GM21576 (cell line): Measurements from ENCODE around the gene HES3.

ENCODE experiments used
- ATAC-seq: cut with Tn5 transposase; IDR thresholded peaks from one replicate; pipeline ENCODE4 v1.9.1; 2021; ENCODE audit warnings: mild to moderate bottlenecking, moderate library complexity; ENCODE audit not compliant: unreplicated experiment

HES3 gene

DNA sequence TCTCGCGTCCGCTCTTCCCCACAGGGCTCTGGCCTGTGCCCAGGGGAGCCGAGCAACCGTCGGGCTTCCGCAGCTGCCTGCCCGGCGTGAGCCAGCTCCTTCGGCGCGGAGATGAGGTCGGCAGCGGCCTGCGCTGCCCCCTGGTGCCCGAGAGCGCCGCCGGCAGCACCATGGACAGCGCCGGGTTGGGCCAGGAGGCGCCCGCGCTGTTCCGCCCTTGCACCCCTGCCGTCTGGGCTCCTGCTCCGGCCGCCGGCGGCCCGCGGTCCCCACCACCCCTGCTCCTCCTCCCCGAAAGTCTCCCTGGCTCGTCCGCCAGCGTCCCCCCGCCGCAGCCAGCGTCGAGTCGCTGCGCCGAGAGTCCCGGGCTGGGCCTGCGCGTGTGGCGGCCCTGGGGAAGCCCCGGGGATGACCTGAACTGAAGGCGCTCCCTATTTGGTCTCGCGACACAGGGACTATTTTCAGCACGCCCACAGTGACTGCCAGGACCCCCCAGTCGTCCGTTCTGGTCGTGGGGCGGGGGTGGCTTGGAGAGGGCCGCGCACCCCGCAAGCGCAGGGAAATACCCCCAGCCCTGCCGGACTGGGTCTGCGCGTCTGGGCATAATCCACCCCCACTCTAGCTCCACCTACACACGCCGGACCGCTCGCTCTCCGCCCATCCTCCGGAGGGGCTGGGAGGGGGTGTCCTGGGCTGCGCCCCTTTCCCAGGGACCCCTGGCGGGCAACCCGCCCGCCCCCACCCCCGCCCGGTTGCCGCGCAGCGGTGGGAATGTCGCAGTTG is 1.3 kb downstream of the HES3 start:
- peak; percentile 48 for ATAC-seq

DNA sequence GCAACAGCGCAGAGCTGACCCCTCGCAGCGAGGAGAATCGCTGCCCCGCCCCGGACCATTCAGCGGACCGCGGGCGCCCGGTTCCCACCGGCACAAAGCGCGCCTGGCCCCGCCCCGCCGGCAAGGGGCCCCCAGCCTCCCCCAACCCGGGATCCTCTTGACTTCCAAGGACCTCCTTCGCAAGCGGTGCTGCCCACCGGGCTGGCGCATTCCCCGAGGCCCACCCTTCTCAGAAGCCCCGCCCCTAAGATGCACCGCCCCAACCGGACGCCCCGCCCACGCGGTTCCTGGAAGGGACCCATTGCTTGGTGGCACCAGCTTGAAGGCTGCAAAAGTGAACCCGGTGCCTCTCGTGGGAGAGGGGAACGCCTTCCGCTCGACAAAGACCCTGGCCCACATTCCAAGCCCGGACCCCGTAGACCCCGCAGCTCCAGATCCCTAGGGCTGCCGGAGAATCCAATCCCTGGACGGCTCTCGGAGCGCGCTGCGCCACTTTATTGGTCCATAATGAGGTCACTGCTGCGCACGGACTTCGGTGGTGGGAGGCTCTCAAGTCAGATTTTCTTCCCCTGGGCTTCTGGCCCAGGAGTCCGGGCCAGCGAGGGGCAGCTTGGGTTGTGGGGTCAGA is 2.0 kb downstream of the HES3 start:
- ATAC-seq = no peak

DNA sequence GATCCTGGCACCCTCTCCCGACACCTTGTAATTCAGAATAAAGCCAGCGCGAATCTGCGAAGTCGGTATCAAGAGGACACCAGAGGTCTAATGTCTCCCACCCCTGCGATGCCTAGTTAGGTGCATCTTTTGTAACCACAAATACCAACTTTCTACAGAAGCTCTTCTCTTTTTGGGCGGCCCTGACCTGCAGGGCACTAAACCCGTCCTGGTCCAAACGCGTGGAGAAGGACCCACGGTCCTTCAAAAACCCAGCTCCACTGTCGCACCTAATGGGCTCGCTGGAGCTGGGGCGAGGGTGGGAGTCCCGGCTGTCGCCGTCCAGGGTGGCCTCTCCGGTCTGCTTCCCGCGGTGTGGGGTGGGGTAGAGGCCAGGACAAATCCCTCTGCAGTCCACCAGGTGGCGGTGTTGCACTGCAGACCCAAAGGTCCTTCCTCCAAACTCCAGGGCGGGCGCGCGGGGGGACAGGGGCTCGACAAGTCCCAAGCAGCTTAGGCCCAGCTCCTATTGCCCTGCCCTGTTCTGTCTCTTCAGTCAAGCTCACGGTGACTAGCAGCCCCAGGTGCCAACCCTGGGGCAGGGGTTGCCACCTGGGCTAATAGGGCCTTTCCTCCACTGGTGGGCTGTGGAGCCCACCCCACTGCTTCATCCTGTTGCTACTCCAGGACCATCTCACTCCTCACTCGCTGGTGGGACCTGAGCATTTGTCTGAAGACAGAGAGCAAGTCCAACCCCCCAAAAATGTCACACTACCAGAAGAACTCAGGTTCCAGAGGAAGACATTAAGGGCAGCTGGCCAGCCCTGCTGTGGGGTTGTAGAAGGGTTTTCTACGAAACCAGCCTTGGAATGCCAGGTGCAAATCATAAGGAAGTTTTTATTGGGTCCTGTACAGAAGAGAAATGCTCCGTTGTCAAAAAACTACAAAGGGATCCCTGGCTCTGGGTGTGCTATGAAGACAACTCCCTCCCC is 2.8 kb downstream of the HES3 start:
- ATAC-seq = peak; percentile 41

DNA sequence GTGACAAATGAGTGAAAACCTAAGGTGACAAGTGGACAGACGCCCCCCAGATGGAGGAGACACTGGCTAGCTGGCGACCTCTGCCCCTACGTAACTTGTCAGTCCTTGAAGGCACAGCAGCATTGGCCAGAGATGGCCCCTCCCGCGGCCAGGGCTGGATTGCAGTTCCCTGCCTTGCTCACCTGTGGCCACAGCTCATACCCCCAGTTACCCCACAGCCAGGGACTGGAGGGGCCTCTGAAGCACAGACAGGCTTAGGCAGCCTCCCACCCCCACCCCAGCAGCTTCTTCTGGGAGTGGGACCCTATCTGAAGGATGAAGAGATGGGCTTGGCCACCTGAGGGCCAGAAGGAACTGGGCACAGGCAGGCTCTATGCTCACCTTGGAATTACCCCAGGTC is 3.7 kb downstream of the HES3 start:
- no peak for ATAC-seq

DNA sequence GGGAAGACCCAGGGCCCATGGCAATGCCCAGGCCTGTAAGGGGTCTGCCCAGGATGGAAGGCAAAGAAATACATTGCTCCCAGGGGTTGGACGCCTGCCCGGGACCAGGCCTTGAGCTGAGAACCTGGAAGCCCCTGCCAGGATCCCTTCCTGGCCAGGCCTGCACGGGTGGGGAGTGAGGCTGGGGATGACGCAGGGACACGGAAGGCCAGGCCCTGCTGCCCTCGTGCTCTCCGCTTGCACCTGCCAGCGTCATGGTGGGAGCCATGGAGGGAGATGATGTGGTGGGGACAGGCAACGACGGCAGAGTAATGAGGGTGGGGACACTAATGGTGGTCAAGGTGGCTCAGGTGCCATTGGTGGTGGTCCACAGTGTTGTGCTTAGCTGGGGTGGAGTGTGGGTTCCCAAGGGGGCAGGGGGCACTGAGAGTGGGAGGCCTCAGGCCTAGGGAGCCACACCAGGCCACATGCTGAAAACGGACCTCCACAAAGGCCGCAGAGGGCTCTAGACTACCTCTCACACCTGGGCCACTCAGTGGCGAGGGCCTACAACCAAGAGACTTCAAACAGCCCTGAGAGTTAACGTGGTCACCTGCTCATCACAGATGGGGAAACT is 4.3 kb downstream of the HES3 start:
- no peak for ATAC-seq

DNA sequence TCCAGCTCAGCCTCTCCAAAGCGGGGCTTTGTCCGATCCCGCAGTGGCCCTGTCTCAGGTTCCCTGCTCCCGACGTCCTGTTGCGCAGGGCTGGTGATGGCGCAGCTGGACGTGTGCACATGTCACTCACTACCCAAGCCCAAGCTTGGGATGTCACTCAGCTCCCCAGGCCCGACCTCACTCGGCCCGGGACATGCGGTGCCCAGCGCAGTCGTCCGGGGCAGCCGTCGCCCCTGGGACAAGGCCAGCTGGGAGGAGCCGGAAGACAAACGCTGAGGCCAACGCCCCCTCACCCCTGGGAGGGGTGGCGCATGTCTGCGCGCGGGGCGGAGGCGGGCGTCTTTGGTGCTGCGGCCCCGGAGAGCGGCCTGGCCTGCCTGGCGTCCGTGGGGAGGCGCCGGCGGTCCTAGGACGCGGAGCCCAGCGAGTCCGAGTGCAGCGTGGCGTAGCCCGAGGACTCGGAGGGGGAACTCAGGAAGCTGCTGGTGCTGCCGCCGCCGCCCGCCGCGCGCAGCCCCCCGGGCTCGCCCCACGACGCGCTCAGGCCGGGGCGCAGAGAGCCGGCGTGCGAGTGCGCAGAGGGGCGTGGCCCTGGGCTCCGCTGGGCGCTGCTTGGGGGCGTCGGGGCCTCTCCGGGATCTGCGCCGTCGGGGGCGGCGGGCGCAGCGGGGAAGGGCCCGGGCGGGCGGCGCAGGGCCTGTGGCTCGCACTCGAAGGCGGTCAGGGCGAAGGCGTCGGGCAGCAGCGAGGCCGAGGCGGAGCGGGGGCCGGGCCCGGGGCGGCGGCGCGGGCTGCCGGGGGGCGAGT is 5.2 kb downstream of the HES3 start:
- no peak for ATAC-seq

DNA sequence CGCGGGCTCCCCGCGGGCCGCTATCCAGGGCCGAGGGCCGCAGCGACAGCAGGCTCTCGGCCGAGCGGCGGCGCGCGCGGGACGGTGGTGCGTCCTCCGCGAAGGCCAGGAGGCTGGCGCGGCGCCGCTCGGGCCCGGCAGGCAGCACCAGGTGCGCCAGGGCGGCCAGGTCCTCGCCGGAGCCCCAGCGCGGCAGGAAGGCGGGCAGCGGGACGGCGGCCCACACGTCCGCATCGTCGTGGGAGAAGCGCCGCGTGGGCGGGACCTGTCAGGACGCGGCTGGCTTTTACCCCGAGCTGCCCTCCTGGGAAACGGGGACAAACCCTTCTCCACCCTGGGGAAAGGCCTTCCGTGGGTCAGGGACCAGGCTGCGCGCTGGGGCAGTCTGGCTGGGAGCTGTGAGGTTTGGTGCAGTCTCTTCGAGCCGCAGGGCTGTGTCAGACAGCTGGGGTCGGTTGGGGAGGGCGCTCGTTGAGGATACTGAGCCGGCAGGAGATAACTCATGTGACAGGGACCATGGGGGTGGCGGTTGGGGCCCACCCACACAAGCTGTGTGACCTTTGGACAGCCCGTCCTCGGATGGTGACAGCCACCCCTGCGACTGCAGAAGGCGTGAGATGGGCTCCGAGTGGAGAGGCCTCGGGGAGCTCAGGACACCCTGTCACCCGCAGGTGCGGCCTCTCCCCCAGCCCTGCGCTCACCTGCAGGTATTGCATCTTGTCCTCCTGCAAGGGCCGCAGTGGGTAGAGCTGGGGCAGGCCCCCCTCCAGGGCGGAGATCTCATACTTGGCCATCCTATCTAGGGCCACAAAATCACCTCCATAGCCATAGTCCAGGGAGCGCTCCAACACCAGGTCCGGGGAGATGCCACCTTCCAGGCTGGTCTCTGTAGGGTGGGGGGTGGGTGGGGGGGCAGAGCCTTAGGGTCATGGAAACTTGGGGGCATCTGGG is 6.0 kb downstream of the HES3 start:
- ATAC-seq = no peak

DNA sequence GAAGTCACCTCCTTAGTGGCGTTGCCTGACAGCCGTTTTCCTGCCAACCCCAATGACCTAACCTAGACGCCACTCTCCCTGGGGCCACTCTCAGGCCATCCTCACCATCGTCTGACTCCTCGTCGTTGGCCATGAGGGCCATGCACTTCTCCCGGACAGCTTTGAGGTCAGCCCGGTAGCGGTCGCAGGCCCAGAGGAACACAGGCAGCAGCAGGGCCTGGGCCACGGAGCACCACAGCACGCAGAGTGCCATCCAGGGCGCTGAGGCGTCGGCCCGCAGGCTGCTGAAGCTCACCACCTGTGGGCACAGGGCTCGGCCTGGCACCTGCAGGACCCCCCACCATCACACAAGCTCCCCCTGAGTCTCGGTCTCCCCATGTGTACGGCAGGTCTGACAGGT is 7.3 kb downstream of the HES3 start:
- no peak for ATAC-seq

DNA sequence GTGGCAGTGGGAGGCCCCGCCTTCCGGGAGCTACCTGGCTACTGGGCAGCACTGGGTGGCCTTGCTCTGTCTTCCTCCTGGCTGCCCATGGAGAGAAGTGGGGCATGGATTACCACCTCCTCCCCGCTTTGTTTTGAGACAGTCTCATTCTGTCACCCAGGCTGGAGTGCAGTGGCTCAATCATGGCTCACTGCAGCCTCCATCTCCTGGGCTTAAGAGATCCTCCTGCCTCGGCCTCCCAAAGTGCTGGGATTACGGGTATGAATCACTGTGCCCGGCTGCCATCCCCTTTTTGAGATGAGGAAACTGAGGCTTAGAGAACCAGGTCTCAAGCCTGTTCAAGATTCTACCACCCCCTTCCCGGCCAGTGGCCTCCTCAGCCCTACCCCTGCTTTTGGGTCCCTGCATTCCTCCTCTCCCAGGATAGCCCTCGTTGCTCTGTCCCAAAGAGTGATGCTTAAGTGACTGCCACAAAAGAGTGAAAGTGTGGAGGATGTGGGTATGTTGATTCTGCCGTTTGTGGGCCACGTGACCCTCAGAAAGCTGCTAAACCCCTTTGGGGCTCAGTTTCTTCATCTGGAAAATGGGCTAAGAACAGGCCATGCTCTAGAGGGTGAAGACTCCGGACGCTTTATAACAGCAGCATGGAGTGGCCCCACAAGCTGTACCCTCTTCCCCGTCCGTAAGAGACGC is 7.8 kb downstream of the HES3 start:
- ATAC-seq = no peak

DNA sequence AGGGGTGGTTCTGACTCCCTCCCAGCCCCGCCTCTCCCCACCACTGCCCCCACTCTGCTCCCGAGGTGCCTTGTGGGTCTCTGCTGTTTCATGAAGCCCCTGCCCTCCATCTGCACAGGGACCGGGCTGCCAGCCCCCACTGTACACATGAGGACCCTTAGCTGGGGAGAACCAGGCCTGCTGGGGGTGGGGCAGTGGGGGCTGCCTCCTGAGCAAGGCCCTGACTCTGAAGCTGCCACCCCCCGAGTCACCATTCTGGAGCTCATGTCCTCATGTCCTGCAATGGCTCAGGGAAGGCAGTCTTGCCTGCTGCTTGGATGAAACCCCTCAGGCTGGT is 8.4 kb downstream of the HES3 start:
- ATAC-seq = no peak

DNA sequence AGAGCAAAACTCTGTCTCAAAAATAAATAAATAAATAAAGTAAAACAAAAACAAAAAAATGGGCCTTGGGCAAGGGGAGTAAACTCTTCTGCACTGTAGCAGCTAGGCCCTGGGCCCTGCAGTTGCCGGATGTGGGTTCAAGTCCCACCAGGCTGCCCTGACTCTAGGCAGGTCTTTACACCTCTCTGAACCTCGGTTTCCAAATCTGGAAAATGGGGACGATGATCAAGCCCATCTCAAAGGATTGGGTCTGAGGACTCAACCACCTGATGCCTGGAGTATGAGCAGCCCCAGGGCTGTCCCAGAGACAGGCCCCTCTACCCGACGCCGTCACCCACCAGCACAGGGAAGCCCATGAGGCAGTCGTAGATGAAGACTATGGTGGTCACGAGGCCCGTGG is 9.4 kb downstream of the HES3 start:
- ATAC-seq = no peak

DNA sequence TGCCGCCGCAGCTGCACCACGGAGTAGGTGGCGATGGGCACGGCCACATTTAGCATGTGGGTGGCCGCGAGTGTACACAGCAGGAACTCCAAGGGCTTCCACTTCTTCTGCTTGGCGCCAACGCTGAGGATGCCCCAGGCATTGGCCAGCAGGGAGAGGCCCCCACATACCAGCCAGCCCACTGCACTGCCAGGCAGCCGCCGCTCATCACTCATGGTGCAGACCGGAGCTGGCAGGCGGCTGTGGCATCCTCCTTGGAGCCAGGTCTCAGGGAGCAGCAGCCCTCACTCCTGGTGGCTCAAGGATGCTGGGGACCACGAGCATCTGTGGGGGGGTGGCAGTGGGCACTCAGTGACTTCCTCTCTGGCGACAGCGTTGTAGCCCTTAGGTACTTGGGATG is 10.7 kb downstream of the HES3 start:
- ATAC-seq = no peak

DNA sequence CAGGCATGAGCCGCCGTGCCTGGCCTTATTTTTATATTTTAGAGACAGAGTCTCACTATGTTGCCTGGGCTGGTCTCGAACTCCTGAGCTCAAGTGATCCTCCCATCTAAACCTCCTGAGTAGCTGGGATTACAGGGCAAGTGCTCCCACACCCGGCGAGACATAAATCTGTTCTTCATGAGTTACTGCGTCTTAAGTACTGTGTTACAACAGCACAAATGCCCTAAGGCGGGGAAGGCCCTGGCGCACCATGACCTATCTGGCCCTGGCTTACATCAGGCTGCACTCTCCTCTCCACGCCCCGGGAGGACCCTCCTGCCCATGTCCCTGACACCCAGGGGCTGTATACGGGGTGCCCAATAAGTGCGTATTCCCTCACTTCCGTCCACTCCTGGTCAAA is 12.7 kb downstream of the HES3 start:
- ATAC-seq = no peak

DNA sequence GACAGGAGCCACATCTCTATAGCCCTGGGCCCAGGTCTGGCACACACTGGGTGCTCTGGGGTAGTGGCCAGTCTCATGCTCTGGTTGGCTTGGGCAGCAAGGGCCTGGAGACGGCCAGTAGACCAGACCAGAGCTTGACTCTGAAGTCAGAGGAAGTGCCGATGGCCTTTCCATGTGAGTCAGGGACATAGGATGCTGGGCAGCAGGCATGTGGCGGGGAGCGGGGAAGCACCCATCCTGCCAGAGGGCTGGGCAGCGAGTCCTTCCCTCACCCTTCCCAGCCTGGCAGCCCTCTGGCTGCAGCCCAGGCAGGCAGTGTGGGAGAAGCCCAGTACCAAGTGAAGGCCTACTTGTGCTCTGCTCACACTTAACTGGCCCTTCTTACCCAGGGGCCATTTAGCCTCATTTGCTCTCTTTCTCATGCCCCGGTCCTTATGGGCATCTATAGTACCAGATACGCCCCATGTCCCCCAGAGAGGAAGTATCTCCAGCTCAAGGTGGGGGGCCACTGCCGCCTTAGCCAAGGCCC is 13.6 kb downstream of the HES3 start:
- no peak for ATAC-seq

DNA sequence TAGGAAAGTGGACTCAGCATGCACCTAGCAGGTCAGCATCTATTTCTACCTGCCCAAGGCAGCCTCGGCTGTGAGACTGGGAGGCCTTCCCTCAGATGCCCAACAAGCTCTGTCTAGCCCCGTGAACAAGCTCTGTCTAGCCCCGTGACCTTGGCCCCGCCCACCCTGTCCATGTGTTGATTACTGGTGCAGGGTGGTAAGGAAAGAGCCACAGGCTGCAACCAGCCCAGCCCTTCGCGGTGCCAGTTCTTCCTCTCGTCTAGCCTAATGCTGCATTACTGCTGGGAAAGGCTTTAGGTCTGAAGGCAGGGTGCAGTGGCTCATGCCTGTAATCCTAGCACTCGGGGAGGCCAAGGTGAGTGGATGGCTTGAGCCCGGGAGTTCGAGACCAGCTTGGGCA is 14.7 kb downstream of the HES3 start:
- ATAC-seq = no peak

DNA sequence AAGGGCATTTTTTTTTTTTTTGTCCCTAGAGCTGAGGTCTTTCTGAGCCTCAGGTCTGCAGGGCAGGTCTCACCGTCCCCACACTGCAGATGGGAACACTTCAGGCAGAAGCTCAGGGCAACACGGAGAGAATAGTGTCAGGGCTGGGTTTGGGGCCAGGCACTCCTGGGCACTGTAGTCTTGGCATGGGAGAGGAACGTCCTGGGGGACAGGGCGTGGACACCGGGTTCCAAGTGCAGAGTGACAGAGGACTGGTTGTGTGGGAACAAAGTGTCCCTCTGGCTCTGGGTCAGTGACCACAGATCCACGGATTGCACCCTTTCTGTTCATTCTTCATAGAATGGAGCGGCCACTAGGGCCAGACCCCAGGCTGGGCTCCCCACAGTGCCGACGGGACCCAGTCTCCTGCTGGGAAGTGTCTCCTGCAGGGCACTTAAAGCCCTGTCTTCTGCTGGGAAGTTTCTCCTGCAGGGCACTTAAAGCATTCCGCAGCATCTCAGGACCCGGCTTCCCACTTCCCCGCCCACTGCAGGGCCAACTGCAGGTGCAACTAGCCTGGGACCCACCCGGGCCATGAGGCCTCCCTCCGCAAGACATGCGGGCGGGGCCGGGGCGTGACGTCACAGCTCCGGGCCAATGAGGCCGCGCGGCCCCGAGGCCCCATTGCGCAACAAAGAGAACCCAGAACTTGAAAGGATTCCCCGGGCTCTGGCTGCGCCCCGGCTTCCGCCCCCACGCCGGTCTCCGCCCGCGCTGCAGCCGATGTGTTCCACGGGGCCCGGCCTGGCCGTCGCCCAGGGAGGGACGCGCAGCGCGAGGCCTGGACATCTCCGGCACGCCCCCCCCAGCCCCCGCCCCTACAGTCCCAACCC is 15.7 kb downstream of the HES3 start:
- no peak for ATAC-seq

DNA sequence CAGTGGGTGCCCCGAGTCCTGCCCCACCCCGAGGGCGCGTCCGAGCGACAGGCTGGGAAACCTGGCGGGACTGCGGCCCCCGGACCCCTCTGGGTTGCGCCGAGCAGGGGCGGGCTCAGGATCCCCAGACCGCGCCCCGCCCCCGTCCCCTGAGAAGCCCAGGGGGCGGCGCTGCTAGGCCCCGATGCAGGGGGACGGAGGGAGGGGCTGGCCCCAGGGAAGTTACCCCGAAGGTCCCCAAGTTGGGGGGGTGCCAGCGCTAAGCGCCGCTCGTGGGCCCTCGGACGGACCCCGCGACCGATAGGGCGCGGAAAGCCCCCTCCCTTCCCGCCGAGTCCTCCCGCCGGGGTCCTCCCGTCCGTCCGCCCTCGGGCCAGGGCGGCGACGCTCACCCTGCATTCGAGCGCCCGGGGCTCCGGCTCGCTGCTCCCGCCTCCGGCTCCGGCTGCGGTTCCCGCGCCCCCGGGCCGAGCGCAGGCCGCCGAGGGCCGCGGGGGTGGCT is 16.5 kb downstream of the HES3 start:
- no peak for ATAC-seq
